HG02884 (cell line): ENCODE data around the gene SYNJ2.

Experiments
- ATAC-seq: cut with Tn5 transposase; IDR thresholded peaks from one replicate; pipeline ENCODE4 v1.9.1; 2021; ENCODE audit warnings: mild to moderate bottlenecking, moderate library complexity; ENCODE audit not compliant: unreplicated experiment

SYNJ2 gene

GRCh38 chr6:158039178-158039557 is 57.5 kb downstream of the SYNJ2 start:
- ATAC-seq = no peak

DNA sequence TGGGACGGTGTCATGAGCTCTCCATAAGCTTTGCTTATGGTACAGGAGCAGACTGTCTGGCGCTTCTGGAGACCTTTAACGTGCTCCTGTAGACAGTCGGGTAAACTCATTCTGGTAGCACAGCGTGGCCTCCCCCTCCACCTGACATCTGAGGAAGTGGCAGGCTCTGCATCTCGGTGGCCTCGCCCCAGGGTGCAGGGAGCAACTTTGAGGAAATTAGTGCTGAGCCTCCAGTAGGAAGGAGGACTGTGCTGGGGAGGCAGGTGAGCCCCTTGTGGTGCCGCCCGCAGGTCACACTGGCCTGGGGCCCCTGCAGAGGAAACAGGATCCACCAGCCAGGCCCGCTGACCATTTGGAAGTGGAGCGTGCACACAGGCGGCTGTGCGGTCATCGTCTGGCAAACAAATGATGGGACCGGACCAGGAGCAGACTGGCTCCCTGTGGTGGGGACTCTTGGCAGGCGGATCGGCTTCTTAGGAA is 57.9 kb downstream of the SYNJ2 start:
- ATAC-seq = no peak

DNA sequence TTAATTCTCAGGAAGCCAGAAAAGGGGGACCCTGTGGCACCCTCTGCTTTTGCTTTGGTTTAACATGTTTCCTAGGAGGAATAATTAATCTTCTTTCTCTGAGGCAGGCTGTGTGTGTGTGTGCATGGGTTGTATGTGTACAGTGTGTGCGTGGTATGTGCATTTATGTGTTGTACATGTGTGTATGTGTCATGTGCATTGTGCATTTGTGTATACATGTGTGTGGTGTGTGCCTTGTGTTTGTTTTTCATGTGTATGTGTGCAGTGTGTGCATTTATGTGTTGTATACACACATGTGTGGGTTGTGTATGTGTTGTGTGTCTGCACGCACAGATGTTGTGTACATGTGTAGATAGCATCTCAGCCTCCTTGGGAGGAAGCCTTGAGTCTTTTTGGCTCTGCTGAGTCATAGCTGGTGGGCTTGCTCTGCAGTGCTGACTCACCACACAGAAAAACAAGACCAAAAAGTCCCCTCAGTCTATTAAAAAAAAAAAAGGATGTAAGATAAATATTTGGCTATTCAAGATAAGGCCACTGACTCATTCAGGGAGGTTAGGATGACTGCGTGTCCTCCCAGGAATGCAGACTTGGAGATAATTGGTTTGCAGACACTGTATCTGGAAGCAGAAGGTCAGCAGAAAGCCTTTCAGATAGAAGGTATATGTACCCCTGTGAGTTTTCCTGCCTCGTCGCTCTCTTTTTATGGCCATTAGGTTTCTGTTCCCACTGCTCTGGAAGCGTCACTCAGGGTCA is 58.6 kb downstream of the SYNJ2 start:
- ATAC-seq = peak; percentile 81

DNA sequence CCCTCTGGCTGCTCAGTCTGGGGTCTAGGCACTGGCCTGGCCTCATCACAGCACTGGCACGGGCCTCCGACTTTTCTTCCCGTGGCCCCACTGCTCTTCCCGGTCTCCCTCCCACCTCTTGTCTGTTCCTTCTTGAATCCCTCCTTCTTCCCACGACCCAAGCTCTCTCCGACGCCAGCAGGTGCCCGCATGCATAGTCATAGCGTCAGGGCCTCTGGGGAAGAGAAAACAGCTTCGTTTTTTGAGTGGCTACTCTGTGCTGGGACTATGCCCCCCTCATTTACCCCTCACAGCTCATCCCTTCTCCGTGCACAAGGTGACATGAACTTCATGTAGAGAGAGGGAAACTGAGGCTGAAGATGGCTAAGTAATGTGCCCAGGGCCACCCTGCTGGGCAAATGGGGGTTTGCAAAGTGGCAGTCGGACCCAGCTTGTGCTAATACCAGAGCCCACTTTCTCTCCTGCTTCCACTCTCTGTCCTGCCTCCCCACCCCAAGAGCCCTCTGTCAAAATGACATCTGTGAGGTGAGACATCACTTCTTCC is 59.2 kb downstream of the SYNJ2 start:
- no peak for ATAC-seq

DNA sequence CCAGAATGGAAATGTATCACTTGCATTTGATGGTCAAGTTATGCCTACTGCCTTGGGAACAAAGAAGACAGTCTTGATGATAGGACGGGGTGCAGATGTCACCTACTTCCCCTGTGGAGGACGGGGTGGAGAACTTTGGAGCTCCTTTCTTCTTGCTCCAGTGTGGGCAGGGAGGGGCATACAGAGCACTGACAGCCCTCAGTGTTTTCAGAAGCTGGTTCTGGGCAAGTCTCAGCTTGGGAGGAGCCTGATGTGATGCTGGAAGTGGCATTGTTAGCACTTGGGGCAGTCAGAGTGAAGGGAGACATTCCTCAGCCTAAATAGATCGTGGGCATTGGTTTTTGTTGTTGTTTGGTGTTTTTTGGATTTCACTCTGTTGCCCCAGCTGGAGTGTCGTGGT is 59.7 kb downstream of the SYNJ2 start:
- ATAC-seq = no peak

DNA sequence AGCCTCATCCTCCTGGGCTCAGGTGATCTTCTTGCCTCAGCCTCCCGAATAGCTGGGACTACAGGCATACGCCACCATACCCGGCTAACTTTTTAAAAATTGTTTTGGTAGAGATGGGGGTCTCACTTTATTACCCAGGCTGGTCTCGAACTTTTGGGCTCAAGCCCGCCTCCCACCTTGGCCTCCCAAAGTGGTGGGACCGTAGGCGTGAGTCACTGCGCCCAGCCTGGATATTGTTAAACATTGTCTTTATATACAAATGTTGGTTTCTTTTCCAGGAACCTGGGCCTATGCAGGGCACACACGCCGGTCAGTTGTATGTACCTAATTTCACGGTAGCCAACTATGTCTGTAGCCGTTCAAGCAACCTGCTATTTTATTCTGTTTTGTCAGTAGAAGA is 60.1 kb downstream of the SYNJ2 start:
- ATAC-seq = no peak

DNA sequence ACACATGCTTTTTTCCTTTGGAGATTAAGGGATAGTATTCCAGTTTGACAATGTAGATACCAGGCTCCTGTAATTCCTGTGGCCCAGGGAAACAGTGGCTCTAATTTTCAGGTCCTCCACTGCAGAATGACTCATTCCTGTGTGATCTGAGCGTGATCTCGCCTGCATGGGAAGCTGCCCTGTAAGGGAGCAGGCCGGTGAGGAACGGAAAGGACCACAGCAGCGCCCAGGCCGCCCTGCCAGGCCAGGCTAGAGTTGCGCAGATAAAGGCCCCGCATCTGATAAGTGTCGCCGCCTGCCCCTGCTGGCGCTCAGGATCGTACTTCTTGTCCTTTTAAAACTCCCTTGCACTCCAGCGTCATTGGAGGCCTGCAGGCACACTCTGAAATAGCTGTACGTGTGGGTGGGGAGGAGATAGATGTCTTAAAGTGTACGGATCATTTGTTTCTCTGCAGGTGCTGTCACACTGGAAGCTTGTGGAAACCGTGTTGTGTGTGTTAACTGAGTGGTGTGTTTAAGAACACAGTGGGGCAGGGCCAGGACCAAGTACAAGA is 60.7 kb downstream of the SYNJ2 start:
- no peak for ATAC-seq

GRCh38 chr6:158043008-158043407 is 61.3 kb downstream of the SYNJ2 start:
- ATAC-seq = no peak

GRCh38 chr6:158043586-158044524 is 62.2 kb downstream of the SYNJ2 start:
- no peak for ATAC-seq

- ATAC-seq = no peak
Measured at GRCh38 chr6:158044525-158044888, 62.8 kb downstream of the SYNJ2 start.

GRCh38 chr6:158046201-158047126 is 64.8 kb downstream of the SYNJ2 start:
- ATAC-seq = no peak

- ATAC-seq = no peak
Measured at GRCh38 chr6:158047127-158047518, 65.5 kb downstream of the SYNJ2 start.

DNA sequence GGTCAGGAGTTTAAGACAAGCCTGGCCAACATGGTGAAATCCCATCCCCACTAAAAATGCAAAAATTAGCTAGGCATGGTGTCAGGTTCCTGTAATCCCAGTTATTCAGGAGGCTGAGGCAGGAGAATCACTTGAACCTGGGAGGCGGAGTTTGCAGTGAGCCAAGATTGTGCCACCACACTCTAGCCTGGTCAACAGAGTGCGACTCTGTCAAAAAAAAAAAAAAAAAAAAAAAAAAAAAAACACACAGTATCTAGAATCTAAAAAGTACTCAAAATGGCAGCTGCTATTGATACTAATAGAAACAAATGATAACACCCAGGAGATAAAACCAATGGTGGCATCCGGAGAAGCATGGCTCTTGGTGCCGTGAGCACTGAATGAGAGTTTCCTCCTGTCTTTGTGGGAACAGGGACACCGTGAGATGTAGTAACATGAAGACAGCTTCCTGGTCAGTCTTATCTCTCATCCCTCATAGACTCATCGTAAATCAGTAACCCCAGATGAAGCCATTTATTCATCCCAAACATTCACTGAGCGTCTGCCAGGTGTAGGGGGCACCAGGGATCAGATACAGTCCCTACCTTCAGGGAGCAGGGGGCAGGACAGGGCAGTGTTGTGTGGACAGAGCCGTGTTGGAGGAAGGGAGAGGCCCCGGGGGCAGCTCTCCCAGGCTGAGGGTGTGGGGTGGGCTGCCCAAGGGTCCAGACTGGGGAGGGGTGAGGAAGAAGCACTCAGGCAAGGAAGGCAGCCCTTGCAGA is 66.1 kb downstream of the SYNJ2 start:
- no peak for ATAC-seq

DNA sequence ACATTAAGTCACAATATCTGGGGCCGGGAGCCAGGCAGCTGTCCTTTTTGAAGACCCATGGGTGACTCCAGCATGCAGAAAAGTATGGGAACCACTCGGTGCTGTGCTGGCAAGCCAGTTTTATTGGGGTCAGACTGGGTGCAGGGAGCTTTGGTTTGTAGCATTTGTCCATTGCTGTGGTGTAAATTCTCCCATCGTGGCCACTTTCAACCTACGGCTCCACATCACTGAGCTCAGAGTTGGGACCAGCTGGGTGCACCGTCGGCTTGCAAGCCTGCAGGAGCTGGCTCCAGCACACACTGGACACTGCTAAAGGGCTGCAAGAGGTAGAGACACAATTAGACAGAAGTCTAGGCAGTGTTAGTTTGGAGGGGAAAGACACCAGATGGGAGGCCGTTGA is 66.9 kb downstream of the SYNJ2 start:
- ATAC-seq = no peak

GRCh38 chr6:158049055-158050028 is 67.7 kb downstream of the SYNJ2 start:
- ATAC-seq = no peak

DNA sequence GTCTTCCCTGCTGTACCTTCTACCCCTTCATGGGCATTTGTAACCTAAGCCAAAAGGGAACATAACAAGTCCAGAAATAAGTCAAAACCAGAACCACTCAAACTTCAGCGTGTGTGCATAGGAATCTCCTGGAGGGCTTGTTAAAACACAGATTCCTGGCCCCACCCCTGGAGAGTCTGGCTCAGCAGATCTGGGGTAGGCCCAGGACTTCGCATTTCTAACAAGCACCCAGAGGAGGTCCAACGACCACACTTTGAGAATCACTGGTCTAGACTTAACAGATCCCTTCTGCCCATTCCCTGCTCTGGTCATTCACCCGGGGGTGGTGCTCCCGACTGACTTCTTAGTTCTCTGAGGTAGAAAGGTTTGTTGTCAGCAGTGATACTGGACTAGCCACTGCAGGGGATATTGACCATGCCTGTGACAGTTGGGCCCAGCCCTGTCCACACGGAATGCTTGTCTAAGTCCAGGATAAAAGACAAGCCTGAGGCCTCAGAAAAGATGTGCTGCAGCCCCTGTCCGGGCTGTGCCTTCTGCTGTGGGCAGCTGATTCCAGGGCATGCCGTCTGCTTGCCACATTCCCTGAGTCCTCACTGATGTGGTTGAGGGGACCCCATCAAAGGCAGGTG is 68.6 kb downstream of the SYNJ2 start:
- ATAC-seq = no peak

DNA sequence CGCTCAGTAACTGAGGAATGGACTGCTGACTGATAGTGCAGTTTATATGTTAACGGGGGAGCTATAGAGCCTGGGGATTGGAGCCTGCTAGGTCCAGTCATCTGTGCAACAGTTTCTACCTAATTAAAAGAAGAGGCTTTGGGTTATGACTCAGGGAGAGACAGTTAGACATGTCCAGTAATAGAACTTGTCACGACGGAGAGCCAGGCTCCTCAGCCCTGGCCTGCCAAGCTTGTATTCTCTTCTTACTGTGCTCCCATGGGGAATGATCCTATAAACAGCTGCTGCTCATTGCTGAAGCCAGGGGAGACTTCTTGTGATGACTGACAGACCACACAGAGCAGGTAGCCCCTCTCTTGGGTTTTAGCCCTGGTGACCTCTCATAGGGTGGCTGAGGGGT is 69.3 kb downstream of the SYNJ2 start:
- ATAC-seq = no peak

GRCh38 chr6:158051968-158052367 is 70.3 kb downstream of the SYNJ2 start:
- ATAC-seq = no peak
